HK-2 (cell line): ENCODE data around the gene AKNA.
"Not testable (repeated sequence)": the region's sequence is repeated elsewhere in the genome, so short reads cannot be mapped to it uniquely, and the experiment has no call there.

ENCODE experiments used
- DNase-seq: peaks from one replicate; pipeline ENCODE4 v3.0.0-alpha.2; 2018; ENCODE audit not compliant: unreplicated experiment

The AKNA gene

DNA sequence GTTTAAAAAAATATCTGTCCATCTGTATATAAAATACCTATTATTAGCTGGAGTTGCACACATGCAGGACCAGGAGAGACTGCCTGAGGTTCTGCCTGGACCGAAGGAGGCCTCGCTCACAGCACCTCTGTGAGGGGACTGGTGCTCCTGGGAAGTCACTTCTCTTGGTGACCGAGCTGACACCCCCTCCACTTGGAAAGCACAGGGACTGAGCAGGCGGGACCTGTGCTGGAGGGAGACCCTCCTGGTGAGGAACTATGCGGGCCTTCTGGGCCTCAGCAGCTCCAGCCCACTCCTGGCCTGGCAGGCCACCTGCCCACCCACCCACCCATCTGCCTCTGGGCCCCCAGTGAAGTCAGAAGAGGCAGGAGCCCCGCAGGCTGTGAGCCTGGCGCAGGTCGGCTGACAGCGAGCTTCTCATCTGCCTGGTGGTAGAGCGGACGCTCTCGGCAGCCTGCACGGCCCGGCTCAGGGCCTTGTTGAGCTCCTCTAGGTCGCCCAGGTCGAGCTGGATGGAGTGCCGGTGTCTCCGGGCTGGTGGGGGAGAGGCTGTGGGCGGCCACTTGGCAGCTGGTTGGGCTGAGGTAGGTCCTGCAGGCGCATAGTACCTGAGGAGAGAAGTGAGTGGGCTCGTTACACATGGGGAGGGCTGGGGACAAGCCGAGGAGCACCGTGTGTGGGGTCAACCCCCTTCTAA, 50.9 kb downstream of the AKNA start:
- DNase-seq = no peak

DNA sequence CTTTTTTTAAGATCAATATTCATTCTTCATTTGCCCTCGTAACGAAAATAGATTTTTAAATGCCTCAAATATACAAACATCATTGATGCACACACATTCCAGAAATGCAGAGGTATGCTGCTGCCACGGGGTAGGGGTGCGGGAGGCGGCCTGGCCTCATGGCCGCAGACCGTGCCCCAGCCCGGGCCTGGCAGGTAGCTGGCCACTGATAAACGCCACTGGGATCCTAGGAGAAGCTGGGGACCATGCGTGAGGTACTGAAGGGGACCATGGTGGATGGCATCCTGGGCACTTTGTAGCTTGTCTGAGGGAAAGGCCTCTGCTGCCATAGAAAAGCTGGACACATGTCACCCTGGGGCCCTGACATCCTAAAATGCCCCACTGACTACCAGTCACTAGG, 51.6 kb downstream of the AKNA start:
- DNase-seq = no peak

DNA sequence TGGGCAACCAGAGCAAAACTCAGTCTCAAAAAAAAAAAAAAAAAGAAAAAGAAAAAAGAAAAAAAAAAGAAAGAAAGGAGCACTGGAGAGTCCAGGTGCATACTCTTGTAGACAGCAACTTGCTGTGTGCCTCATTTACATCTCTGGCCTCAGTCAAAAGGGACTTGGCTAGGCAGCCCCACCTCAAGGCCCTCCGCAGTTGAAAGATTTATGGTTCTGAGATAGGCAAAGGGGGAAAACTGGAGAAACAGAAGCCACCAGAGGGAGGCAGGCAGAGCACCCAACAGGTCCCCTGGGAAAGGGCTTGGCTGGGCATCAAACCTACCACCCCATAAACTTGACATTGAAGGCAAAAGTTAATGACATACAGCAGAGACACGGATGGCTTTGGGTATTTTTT, 52.0 kb downstream of the AKNA start:
- no peak for DNase-seq

DNA sequence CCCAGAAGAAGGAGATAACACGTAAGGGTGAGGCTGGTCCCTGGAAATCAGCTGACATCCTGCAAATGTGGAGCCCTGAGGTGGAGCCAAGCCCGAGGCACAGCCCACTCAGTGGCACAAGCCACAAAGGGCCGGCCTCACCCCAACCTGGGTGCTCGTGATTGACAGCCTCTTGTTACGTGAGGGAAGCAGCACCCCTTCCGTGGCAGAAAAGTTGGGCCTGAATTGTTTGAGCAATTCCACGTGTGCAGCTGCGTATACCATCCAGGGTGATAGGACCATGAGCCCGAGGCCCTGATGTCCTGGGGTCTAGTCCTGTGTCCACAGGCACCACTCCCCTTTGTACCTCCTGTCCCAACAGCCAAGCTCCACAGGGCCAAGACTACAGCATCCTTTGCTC, 53.3 kb downstream of the AKNA start:
- DNase-seq = no peak

DNA sequence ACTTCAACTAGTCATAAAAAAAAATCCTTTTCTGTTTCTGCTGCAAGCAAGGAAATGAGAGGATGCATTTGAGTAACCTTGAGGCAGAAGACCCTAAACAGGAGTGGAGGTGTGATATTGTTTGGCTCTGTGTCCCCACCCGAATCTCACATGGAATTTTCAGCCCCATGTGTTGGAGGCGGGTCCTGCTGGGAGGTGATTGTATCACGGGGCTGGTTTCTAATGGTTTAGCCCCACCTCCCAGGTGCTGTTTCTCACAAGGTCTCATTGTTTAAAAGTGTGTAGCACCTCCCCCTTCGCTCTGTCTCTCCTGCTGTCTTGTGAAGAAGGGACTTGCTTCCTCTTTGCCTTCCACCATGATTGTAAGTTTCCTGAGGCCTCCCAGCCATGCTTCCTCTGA, 54.1 kb downstream of the AKNA start:
- not testable (repeated sequence) for DNase-seq

DNA sequence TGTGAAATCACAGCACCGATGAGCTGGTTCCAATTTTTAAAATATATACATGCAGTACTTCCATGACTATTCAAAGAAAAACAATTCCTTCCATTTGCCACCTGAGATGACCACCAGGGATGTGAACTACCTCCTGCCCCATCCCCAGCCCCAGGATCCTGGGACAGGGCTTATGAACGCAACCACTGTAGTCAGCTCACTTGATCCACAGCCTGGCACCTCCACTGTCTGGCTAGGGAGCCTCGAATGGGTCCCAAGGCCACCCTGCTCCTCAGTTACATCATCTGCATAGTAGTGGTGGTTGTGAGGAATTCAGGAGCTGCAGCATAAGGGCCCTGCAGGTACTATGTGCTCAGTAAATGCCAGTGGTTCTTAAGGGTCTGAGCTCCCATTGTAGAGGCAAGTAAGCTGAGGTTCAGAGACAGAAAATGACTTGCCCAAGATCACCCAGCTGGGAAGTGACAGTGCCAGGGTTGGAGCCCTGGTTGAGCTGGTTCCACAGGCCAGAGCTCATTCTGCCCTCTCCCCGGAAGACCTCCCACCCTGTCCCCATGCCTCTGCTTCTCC, 55.2 kb downstream of the AKNA start:
- not testable (repeated sequence) for DNase-seq

DNA sequence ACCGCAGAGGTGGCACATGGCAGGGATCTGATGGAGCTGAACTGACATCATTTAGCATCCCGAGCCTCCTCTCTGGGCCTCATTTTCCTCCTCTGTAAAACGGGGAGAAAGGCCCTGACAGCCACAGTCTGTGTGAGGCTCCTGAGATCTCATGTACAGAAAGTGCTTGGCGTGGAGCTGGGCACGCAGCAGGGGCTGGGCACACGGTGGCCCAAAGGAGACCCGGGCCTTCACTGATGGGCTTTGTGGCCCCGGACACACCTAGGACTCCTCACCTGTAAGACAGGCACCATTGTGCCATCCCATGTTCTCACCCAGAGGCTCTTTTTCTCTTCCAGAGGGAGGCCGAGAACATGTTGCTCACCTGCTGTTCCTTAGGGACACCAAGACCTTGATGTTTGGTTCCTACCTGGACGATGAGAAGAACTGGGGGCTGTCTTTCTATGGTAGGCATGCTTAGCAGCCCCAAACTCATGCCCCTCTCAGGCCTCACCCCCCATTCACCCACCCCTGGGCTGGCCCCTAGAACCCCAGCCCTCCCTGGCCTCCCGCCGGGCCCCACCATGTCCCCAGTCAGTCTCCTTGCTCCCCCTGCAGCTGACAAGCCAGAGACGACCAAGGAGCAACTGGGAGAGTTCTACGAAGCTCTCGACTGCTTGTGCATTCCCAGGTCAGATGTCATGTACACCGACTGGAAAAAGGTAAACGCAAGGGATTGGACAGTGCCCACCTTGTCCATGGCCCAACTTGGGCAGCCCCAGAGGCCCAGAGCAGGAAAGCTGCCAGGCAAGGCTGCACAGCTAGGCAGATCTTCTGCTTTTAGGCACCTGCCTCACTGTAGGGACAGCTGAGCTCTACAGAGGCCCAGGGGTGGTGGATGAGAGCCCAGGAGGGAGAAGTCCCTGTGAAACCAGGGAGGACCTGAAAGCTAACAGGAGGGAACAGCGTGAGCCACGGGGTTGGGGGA, 56.3 kb downstream of the AKNA start:
- DNase-seq = not testable (repeated sequence)

DNA sequence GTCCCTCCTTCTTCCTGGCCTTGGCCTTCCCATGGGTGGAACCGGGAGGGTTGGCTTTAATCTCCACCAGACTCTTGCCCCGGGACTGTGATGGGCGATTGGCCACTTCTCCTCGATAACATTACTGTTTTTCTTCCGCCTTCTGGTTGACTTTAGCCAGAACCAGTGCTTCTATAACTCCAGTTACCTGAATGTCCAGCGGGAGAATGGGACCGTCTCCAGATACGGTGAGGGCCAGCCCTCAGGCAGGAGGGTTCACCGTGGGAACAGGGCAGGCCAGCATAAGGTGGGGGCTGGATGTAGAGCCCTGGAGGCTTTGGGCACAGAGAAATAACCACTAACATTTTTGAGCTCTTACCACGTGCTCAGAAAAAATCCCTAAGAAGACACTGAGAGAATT, 57.1 kb downstream of the AKNA start:
- no peak for DNase-seq

DNA sequence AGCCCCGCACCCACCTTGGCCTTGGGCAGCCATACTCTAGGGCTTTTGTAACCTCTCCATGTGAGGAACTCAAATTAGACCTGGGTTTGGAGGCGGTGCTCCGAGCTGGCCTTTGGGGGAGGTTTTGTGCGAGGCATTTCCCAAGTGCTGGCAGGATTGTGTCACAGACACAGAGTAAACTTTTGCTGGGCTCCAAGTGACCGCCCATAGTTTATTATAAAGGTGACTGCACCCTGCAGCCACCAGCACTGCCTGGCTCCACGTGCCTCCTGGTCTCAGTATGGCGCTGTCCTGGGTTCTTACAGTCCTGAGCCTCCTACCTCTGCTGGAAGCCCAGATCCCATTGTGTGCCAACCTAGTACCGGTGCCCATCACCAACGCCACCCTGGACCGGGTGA, 58.2 kb downstream of the AKNA start, which contains the start of gene ORM2:
Gene ORM2 (plus strand): TSS at position 245 of the 398 bp plus-strand sequence. CDS start 36 bp downstream, at position 281.
- not testable (repeated sequence) for DNase-seq

DNA sequence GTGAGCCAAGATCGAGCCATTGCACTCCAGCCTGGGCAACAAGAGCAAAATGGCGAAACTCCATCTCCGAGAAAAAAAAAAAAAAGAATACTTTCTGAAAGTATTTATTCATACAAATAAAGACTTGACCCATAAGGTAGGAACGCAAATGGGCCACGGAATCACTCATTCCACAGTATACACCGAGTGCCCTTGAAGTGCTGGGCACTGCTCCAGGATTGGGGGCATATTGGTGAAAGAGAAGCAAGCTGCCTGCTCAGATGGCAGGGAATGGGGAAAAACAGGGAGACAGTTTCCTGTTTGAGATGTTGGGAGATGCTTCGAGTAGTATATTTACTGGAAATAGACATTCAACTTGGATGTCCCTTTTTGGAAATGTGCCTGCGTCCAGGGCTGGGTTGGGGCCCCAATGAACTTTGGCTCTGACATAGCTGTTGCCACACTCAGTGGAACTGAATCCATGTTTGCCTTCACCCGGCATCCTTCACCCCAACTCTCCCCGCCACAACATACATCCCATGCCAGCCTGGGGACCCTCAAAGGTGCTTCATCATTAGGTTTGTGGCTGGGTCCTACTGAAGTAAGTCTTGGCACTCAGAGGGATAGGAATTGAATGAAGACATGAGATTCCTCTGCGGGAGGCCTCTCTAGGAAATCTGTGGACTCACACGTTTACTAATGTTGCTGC, 58.7 kb downstream of the AKNA start:
- DNase-seq = not testable (repeated sequence)

DNA sequence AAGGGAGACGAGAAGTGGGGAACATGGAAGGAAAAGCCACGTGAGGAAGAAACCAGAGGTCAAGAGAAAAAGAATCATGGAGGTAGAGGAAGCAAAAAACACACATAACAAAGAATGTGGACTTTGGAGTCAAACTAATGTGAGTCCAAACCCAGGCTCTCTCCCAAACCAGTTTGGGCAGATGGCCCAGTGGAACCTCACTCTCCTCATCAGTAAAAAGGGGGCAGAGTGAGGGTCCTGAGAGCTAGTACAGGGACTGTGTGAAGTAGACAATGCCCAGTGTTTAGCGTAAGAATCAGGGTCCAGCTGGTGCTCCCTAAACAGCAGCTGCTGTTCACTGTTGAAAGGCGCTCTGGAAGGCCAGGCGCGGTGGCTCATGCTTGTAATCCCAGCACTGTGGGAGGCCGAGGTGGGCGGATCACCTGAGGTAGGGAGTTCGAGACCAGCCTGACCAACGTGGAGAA, 59.4 kb downstream of the AKNA start:
- not testable (repeated sequence) for DNase-seq

DNA sequence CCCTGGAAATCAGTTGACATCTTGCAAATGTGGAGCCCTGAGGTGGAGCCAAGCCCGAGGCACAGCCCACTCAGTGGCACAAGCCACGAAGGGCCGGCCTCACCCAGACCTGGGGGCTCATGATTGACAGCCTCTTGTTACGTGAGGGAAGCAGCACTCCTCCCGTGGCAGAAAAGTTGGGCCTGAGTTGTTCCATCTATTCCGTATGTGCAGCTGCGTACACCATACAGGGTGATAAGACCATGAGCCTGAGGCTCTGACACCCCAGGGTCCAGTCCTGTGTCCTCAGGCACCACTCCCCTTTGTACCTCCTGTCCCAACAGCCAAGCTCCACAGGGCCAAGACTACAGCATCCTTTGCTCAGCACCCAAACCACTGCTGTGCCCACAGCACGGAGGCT, 60.0 kb downstream of the AKNA start:
- DNase-seq = no peak

DNA sequence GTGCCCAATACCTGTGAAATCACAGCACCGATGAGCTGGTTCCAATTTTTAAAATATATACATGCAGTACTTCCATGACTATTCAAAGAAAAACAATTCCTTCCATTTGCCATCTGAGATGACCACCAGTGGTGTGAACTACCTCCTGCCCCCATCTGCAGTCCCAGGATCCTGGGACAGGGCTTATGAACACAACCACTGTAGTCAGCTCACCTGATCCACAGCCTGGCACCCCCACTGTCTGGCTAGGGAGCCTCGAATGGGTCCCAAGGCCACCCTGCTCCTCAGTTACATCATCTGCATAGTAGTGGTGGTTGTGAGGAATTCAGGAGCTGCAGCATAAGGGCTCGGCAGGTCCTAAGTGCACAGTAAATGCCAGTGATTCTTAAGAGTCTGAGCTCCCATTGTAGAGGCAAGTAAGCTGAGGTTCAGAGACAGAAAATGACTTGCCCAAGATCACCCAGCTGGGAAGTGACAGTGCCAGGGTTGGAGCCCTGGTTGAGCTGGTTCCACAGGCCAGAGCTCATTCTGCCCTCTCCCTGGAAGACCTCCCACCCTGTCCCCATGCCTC, 62.0 kb downstream of the AKNA start:
- not testable (repeated sequence) for DNase-seq

DNA sequence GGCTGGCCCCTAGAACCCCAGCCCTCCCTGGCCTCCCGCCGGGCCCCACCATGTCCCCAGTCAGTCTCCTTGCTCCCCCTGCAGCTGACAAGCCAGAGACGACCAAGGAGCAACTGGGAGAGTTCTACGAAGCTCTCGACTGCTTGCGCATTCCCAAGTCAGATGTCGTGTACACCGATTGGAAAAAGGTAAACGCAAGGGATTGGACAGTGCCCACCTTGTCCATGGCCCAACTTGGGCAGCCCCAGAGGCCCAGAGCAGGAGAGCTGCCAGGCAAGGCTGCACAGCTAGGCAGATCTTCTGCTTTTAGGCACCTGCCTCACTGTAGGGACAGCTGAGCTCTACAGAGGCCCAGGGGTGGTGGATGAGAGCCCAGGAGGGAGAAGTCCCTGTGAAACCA, 62.8 kb downstream of the AKNA start:
- DNase-seq = not testable (repeated sequence)

DNA sequence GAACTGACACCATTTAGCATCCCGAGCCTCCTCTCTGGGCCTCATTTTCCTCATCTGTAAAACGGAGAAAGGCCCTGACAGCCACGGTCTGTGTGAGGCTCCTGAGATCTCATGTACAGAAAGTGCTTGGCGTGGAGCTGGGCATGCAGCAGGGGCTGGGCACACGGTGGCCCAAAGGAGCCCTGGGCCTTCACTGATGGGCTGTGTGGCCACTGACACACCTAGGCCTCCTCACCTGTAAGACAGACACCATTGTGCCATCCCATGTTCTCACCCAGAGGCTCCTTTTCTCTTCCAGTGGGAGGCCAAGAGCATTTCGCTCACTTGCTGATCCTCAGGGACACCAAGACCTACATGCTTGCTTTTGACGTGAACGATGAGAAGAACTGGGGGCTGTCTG, 63.3 kb downstream of the AKNA start:
- DNase-seq = no peak

DNA sequence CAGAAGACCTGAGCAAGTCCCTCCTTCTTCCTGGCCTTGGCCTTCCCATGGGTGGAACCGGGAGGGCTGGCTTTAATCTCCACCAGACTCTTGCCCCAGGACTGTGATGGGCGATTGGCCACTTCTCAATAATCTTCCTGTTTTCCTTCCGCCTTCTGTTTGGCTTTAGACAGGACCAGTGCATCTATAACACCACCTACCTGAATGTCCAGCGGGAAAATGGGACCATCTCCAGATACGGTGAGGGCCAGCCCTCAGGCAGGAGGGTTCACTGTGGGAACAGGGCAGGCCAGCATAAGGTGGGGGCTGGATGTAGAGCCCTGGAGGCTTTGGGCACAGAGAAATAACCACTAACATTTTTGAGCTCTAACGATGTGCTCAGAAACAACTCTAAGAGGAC, 63.9 kb downstream of the AKNA start:
- not testable (repeated sequence) for DNase-seq

DNA sequence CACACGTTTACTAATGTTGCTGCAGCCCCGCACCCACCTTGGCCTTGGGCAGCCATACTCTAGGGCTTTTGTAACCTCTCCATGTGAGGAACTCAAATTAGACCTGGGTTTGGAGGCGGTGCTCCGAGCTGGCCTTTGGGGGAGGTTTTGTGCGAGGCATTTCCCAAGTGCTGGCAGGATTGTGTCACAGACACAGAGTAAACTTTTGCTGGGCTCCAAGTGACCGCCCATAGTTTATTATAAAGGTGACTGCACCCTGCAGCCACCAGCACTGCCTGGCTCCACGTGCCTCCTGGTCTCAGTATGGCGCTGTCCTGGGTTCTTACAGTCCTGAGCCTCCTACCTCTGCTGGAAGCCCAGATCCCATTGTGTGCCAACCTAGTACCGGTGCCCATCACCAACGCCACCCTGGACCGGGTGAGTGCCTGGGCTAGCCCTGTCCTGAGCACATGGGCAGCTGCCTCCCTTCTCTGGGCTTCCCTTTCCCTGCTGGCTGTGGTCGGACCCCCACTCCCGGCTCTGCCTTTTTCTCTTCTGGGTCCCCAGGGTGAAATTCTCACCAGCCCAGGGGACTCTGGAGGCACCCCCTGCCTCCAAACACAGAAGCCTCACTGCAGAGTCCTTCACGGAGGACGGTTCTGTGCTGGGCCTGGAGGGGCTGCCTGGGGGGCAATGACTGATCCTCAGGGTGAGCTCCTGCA, 64.8 kb downstream of the AKNA start, which contains the start of gene ORM1:
Gene ORM1 (plus strand): TSS at position 268 of the 701 bp plus-strand sequence. CDS start 36 bp downstream, at position 304.
- DNase-seq = not testable (repeated sequence)

DNA sequence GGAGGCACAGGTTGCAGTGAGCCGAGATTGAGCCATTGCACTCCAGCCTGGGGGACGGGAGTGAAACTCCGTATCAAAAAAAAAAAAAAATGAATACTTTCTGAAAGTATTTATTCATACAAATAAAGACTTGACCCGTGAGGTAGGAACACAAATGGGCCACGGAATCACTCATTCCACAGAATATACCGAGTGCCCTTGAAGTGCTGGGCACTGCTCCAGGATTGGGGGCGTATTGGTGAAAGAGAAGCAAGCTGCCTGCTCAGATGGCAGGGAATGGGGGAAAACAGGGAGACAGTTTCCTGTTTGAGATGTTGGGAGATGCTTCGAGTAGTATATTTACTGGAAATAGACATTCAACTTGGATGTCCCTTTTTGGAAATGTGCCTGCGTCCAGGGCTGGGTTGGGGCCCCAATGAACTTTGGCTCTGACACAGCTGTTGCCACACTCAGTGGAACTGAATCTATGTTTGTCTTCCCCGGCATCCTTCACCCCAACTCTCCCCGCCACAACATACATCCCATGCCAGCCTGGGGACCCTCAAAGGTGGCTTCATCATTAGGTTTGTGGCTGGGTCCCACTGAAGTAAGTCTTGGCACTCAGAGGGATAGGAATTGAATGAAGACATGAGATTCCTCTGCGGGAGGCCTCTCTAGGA, 65.5 kb downstream of the AKNA start:
- not testable (repeated sequence) for DNase-seq

DNA sequence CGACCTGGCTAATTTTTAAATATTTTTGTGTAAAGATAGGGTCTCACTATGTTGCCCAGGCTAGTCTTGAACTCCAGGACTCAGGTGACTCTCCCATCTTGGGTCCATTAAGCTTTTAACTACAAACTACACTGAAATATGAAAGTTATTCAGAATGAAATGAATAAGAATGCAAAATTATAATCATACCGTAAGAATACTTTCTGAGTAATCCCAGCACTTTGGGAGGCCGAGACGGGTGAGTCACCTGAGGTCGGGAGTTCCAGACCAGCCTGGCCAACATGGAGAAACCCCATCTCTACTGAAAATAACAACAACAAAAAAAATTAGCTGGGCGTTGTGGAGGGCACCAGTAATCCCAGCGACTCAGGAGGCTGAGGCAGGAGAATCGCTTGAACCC, 66.0 kb downstream of the AKNA start:
- DNase-seq = no peak

DNA sequence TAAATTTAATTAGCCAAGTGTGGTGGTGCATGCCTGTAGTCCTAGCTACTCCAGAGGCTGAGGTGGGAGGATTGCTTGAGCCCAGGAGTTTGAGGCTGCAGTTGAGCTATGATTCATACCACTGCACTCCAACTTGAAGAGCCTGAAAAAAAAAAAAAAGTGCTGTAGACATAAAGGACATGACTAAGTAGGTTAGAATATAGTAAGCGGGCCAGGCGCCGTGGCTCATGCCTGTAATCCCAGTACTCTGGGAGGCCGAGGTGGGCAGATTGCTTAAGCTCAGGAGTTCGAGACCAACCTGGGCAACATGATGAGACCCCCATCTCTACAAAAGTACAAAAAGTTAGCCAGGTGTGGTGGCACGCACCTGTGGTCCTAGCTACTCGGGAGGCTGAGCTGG, 67.1 kb downstream of the AKNA start:
- DNase-seq = peak; percentile 35
